Renal cortex interstitium (tissue), 15 donors: Measurements from ENCODE around the gene ZNF776. TPM values are rescaled to one million over a fixed set of nuclear protein-coding genes. Genes with fewer than 3 reads are reported as not detected.
A peak's percentile ranks its signal among the peaks of the same experiment; 100 is the strongest.
"Not testable (repeated sequence)": the region's sequence is repeated elsewhere in the genome, so short reads cannot be mapped to it uniquely, and the experiment has no call there.

Experiments used
- DNase-seq, 11 donors: peaks; one replicate each; pipeline ENCODE4 v3.0.0-alpha.2; 2013; ENCODE audit warnings: low read depth in 9 of 11, low spot score in 4 of 11; ENCODE audit errors: extremely low read depth in 1 of 11
- long read RNA-seq, 16 experiments: transcript quantifications; one replicate each; lab custom pipeline, GENCODE V29; 2026
- polyA plus RNA-seq, 3 donors: library from polyadenylated mRNA; unstranded; fragments of 120-200 nt; gene quantifications; one replicate each; pipeline ENCODE4 v1.2.1, GENCODE V29; 2013; ENCODE audit not compliant: insufficient read length in 3 of 3

ZNF776 gene
- 10 to 100 TPM; 34.6 to 45.6 (median 37.8) TPM for polyA plus RNA-seq
- long read RNA-seq, donor 1, full-length matches to known transcripts = 5 of 5 reads
- long read RNA-seq, donor 1, partial matches to known transcripts = 0 of 5 reads
- long read RNA-seq, donor 1, other reads (novel, unspliced or antisense) = 0 of 5 reads
- long read RNA-seq, donor 2, full-length matches to known transcripts = 2 of 2 reads
- long read RNA-seq, donor 2, partial matches to known transcripts = 0 of 2 reads
- long read RNA-seq, donor 2, other reads (novel, unspliced or antisense) = 0 of 2 reads
- long read RNA-seq, donor 3, full-length matches to known transcripts = 8 of 18 reads
- long read RNA-seq, donor 3, partial matches to known transcripts = 10 of 18 reads
- long read RNA-seq, donor 3, other reads (novel, unspliced or antisense) = 0 of 18 reads
- long read RNA-seq, donor 4, full-length matches to known transcripts = 1 of 1 reads
- long read RNA-seq, donor 4, partial matches to known transcripts = 0 of 1 reads
- long read RNA-seq, donor 4, other reads (novel, unspliced or antisense) = 0 of 1 reads
- long read RNA-seq, donor 5, full-length matches to known transcripts = 5 of 5 reads
- long read RNA-seq, donor 5, partial matches to known transcripts = 0 of 5 reads
- long read RNA-seq, donor 5, other reads (novel, unspliced or antisense) = 0 of 5 reads
- long read RNA-seq, donor 6, full-length matches to known transcripts = 4 of 4 reads
- long read RNA-seq, donor 6, partial matches to known transcripts = 0 of 4 reads
- long read RNA-seq, donor 6, other reads (novel, unspliced or antisense) = 0 of 4 reads
- long read RNA-seq, donor 7, full-length matches to known transcripts = 7 of 7 reads
- long read RNA-seq, donor 7, partial matches to known transcripts = 0 of 7 reads
- long read RNA-seq, donor 7, other reads (novel, unspliced or antisense) = 0 of 7 reads
- long read RNA-seq, donor 8, full-length matches to known transcripts = 5 of 26 reads
- long read RNA-seq, donor 8, partial matches to known transcripts = 21 of 26 reads
- long read RNA-seq, donor 8, other reads (novel, unspliced or antisense) = 0 of 26 reads
- long read RNA-seq, donor 9, full-length matches to known transcripts = 6 of 6 reads
- long read RNA-seq, donor 9, partial matches to known transcripts = 0 of 6 reads
- long read RNA-seq, donor 9, other reads (novel, unspliced or antisense) = 0 of 6 reads
- long read RNA-seq, donor 10, full-length matches to known transcripts = 4 of 4 reads
- long read RNA-seq, donor 10, partial matches to known transcripts = 0 of 4 reads
- long read RNA-seq, donor 10, other reads (novel, unspliced or antisense) = 0 of 4 reads
- long read RNA-seq, donor 11, partial matches to known transcripts = 0 of 1 reads
- long read RNA-seq, donor 11, other reads (novel, unspliced or antisense) = 0 of 1 reads
- long read RNA-seq, donor 12, full-length matches to known transcripts = 7 of 7 reads
- long read RNA-seq, donor 12, partial matches to known transcripts = 0 of 7 reads
- long read RNA-seq, donor 12, other reads (novel, unspliced or antisense) = 0 of 7 reads
- long read RNA-seq, donor 13, full-length matches to known transcripts = 9 of 9 reads
- long read RNA-seq, donor 13, partial matches to known transcripts = 0 of 9 reads
- long read RNA-seq, donor 13, other reads (novel, unspliced or antisense) = 0 of 9 reads
- long read RNA-seq, donor 14, full-length matches to known transcripts = 6 of 6 reads
- long read RNA-seq, donor 14, partial matches to known transcripts = 0 of 6 reads
- long read RNA-seq, donor 14, other reads (novel, unspliced or antisense) = 0 of 6 reads
- long read RNA-seq, donor 15, full-length matches to known transcripts = 4 of 4 reads
- long read RNA-seq, donor 15, partial matches to known transcripts = 0 of 4 reads
- long read RNA-seq, donor 15, other reads (novel, unspliced or antisense) = 0 of 4 reads
- long read RNA-seq, donor 16, full-length matches to known transcripts = 8 of 8 reads
- long read RNA-seq, donor 16, partial matches to known transcripts = 0 of 8 reads
- long read RNA-seq, donor 16, other reads (novel, unspliced or antisense) = 0 of 8 reads

DNA sequence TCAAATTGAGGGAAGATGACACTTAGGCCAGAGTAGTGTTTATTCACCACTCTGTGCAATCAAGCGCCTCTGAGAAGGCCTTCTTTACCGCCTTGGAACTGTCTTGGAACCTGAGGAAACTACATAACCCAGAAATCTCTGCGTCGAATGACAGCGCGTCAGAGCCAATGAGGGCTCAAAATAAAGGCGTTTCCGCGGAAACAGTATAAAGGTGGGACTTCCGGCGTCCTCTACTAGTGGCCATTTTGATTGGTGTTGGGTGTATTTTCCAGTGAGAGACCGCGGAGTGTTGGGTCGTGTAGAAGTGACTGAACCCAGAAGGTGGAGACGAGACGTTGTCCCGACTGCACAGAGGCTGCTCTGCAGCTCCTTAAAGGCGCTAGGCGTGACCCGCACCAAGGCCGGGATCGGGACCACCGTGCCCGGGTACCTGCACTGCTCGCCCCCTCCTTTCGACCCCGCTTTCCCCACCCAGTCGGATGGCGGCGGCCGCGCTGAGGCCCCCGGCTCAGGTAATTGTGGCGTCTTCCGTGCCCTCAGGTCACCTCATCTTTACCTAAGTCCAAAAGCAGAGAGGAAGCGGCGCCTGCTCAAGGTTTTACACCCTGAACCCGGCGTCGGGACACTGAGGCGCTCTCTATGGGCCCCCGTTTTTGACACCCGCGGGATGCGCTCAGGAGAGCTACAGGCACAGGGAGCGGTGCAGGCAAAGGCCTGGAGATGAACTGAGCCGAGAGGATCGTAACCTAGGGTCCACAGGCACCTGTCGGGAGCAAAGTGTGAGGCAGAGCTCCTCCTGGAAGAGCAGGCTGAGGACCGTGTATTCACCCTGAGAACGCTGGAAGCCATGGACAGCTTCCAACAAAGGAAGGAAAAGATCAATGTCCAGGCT, at the start of gene ZNF776:
ZNF776 (plus strand) TSS at position 236 of the 892 bp plus-strand sequence; CDS start at position 480, 244 bp downstream.
- DNase-seq = peak; percentile 78 to 95 (median 90)

DNA sequence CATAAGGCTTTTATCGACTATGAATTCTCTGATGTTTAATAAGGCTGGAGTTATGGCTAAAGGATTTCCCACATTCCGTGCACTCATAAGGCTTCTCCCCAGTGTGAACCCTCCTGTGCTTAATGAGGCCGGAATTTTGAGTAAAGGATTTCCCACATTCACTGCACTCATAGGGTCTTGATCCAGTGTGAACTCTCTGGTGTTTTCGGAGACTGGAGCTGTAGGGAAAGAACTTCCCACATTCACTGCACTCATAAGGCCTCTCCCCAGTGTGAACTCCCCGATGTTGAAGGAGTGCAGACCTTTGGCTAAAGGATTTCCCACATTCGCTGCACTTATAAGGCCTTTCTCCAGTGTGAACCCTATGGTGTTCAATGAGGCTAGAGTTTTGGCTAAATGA, 45.0 kb upstream of the ZNF776 start:
- no peak for DNase-seq

DNA sequence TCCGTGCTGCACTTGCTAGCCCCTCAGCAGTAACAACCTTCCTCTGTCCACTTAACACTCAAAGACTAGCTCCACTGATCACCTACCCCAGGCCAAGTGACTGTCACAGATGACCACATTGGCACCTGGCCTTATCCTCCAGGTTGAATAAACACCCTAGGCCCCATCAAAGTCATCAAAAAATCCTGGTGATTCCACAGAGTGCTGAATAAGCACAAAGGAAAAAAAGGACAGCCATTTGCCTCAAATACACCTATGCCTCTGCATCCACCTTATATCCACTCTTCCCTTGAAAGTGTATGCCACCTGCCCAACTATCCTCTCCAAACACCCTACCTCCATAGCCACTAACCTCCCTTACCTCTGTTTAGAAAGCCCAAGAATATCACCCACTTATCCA, 40.3 kb upstream of the ZNF776 start:
- no peak for DNase-seq

DNA sequence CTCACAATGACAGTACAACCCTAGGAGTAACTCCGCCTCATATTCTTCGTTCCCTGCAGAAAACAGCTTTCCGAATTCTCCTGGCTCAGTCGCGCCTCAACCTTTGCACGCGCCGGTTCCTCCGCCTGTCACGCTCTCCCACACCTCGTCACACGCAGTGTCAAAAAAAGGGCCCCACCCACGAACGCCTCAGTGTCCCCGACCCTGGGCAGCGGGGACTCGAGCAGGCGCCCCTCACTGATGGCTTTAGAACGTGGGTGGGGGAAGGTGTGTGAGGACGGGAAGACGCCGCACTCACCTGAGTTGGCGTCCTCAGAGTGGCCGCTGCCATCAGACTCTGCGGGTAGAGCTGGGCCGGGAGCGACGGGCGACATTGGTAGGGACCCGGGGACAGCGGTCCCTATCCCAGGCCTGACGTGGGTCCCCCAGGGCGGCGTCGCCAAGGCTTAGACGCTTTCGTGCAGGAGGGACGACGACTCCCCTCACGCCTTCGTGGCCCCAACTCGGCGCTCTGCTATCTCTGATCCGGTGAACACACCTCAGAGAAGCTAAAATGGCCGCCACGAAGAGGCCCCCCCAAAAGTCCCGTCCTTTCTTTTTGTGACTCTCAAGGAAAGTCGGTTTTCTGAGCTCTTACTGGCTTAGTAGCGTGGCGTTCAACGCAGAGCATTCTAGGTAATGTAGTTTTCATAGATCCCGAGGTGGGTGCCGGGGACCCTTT, 37.8 kb upstream of the ZNF776 start, which contains the start of gene ZNF154:
ZNF154 (minus strand) TSS at position 564 of the 721 bp plus-strand sequence; CDS start at position 331, 233 bp downstream.
- peak; percentile 69 to 91 (median 80) for DNase-seq

DNA sequence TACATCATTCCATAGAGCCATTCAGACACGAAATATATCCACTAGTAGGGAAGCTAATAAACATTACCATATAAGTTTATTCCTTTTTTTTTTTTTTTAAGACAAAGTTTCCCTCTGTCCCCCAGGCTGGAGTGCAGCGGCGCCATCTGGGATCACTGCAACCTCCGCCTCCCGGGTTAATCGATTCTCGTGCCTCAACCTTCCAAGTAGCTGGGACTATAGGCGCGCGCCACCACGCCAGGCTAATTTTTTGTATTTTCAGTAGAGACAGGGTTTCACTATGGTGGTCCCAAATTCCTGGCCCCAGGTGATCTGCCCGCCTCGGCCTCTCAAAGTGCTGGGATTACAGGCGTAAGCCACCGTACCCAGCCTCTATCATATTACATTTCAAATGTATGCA, 37.0 kb upstream of the ZNF776 start:
- no peak for DNase-seq

DNA sequence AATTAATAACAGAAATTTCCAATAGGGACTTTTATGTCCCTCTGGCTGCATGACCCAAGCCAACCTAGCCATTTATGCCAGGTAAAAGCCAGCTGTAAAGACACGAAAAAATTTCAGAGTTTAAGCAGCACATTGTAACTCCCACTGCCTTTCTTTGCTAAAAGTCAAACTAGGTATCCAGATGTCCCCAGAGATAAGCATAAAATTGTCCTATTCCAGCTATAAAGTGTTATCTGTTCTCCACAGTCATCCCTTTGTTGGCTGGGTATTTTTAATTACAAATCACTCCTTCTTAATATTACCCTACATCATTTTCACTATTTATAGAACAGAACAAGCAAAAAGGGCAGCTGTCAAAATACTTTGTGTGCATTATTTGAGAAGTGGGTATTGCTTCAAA, 34.4 kb upstream of the ZNF776 start:
- no peak for DNase-seq

DNA sequence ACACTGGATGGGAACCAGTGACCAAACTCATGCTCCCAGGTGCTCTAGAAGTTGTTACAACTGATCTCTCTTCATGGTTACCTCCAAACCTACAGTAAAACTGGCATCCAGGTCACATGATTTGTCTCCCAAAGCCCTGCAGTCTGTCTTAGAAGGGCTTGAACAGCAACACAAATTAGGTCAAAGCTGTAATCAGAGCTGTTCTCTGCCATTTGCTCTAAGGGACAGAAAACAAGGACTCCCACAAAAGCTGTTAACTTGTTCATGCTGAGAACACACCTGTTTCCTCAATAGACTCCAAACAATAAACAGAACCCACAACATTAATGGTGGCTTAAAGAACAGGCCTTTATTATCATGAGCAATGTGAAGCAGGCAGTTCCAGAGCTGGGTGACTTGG, 27.2 kb upstream of the ZNF776 start:
- no peak for DNase-seq

DNA sequence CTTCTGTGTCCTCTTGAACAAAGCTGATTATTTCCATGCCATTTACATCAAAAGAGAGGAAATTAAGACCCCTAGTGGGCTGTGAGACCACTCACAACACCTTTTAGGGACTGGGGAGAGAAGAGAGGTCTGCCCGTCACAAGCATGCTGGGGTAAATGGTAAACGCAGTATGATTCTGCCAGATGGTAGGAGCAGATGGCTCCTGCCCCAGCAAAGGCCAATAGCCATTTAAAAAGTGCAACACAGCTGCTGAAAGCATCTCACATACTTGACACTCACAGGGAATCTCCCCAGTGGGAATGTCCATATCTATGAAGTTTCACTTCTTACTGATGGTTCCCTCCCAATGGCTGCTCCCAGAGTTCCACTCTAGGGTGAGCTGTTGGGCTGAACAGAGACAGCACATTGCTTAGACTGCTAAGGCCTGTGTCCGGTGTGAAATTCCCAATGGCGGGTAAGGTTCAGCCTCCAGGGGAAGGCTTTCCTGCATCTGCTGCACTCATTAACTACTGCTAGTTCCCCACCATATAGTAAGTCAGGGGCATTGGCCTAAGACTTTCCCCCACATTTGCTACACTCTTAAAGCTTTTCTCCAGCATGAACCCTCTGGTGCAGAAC, 26.6 kb upstream of the ZNF776 start:
- no peak for DNase-seq

DNA sequence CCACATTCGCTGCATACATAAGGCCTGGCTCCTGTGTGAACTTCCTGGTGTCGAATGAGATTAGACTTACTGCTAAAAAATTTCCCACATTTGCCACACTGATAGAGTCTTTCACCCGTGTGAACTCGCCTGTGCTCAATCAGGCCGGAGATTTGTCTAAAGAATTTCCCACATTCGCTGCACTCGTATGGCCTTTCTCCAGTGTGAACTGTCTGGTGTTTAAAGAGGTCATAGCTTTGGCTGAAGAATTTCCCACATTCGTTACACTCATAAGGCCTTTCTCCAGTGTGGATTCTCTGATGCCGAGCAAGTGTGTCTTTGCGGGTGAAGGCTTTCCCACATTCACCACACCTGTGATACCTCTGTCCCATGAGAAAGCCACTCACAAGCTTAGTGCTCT, 25.7 kb upstream of the ZNF776 start:
- DNase-seq = no peak

DNA sequence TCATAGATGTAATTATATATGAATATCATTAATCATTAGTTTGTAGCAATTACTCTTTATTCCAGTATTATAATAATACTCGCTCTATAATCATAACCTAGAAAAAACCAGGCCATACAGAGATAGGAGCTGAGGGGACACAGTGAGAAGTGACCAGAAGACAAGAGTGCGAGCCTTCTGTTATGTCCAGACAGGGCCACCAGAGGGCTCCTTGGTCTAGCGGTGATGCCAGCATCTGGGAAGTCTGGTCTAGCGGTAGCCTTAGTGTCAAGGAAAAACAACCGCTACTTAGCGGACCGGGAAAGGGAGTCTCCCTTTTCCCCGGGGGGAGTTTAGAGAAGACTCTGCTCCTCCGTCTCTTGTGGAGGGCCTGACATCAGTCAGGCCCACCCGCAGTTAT, 8.3 kb upstream of the ZNF776 start:
- peak in 5 of 11 donors; percentile 20 to 31 (median 21) for DNase-seq

DNA sequence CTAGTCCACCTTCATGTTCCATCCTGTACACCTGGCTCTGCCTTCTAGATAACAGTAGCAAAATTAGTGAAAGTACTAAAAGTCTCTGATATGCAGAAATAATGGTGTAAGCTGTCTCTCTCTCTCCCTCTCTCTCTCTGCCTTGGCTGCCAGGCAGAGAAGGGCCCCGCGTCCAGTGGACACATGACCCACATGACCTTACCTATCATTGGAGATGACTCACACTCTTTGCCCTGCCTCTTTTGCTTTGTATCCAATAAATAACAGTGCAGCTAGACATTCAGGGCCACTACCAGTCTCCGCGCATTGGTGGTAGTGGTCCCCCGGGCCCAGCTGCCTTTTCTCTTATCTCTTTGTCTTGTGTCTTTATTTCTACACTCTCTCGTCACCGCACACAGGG, 7.8 kb upstream of the ZNF776 start:
- not testable (repeated sequence) for DNase-seq

DNA sequence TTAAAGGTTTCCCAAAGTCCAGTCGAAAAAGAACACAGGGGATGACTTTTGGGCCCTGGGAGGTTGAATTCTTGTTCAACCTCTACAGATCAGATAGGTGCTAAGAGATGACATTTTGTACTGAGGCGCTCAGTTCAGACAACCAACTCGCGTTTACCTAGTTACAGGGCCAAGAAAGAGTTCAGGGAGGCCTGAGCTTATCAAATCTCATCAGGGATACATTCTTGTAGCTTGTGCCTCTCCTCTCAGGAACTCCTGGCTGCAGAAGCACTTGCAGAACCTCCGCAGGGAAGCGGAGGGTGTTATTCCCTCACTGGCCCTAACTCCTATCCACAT, 825 bp downstream of the ZNF776 start:
- DNase-seq = peak in 1 of 11 donors; percentile 11

DNA sequence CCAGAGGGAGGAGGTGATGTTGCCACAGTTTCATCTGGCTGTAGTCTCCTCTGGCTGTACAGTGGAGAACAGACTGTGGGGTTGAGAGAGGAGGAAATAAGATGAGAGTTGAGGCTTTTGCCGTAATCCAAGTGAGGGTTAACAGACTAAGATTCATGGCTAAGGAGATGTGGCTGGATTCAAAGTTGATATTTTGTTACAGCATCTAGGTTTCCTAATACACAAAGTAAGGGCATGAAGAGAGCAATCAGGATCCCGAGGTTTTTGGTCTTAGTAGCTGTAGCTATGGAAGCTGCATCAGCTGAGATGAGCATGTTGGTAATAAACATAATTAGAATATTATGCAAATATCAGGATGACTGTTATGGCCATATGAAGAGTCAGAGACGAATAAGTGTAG, 1.4 kb downstream of the ZNF776 start:
- no peak for DNase-seq

DNA sequence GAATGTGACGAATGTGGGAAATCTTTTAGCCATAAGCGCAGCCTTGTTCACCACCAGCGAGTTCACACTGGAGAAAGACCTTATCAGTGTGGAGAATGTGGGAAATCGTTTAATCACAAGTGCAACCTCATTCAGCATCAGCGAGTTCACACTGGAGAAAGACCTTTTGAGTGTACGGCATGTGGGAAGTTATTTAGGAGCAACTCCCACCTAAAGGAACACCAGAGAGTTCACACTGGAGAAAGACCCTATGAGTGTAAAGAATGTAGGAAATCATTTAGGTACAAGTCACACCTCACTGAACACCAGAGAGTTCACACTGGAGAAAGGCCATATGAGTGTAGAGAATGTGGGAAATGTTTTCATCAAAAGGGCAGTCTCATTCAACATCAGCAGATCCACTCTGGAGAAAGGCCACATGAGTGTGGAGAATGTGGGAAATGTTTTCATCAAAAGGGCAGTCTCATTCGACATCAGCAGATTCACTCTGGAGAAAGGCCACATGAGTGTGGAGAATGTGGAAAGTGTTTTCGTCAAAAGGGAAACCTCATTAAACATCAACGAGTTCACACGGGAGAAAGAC, 7.6 kb downstream of the ZNF776 start:
- DNase-seq = no peak

DNA sequence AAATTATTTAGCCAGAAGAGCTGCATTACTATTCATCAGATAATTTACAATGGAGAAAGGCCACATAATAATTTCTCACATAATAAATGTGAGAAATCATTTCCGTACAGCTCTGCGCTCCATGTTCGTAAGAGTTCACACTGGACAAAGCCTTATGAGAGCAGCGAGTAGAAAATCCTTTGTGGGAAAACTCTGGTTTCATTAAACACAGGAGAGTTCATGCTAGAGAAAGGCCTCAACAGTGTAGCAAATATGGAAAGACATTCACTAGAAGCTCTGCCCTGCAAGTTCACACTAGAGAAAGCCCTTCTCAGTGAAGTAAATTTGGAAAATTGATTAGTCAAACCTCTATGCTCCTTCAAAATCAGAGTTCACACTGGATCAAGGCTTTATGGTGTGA, 8.4 kb downstream of the ZNF776 start:
- no peak for DNase-seq
